NB4 (cell line): ENCODE data around the gene UBE2C.

Experiments
- MYC ChIP-seq: IDR thresholded peaks from 2 replicates; pipeline ENCODE4 v1.6.1; 2011; ENCODE audit warnings: low read depth, low read length
- TF ChIP-seq, protein P1 (sequence below): IDR thresholded peaks from one replicate; pipeline ENCODE4 v1.5.1; 2012; ENCODE audit warnings: low read depth, low read length

DNA sequence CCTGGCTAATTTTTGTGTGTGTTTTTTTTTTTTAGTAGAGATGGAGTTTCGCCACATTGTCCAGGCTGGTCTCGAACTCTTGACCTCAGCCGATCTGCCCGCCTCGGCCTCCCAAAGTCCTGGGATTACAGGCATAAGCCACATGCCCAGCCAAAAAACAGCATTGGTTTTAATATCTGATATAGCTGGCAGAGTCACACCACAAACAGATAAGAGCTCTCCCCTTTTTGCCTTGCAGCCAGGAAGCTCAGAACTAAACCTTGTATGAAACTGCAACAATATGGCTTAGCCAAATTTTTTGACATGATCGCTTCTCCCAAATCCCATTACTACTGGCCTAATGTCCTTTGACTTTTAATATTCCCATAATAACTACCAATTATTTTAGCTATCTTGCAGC, 39.9 kb downstream of the UBE2C start:
- TF ChIP-seq, protein P1, sequence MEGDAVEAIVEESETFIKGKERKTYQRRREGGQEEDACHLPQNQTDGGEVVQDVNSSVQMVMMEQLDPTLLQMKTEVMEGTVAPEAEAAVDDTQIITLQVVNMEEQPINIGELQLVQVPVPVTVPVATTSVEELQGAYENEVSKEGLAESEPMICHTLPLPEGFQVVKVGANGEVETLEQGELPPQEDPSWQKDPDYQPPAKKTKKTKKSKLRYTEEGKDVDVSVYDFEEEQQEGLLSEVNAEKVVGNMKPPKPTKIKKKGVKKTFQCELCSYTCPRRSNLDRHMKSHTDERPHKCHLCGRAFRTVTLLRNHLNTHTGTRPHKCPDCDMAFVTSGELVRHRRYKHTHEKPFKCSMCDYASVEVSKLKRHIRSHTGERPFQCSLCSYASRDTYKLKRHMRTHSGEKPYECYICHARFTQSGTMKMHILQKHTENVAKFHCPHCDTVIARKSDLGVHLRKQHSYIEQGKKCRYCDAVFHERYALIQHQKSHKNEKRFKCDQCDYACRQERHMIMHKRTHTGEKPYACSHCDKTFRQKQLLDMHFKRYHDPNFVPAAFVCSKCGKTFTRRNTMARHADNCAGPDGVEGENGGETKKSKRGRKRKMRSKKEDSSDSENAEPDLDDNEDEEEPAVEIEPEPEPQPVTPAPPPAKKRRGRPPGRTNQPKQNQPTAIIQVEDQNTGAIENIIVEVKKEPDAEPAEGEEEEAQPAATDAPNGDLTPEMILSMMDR = no peak
- TF ChIP-seq MYC = no peak
